ENCODE results near the gene CHIA.

DNA sequence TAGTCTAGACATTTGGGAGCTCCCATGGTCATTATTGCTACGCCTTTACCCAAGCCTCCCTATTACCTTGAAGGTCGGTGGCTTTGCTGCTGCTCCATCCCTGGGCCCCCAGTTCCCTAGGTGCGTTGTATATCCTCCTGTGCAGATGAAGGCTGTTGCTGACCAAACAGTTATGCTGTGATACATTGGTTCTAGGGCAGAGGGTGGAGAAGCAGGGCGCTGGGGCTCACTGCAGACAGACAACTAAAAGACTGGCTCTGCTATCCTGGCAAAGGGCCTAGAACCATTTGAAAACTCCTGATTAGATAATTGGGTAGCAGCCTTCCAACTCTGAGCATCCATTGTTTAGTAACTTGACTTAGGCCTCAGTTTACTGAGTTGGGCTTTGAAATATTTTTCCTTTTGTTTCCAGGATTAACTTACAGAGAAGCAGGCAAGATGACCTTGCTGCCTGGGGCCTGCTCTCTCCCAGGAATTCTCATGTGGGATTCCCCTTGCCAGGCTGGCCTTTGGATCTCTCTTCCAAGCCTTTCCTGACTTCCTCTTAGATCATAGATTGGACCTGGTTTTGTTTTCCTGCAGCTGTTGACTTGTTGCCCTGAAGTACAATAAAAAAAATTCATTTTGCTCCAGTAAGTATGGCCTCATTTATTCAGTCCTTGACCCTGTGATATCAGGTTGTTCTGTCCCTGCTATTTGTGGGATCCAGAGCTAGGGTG lies 47.7 kb upstream of the CHIA start:
- TF ChIP-seq, protein P1, sequence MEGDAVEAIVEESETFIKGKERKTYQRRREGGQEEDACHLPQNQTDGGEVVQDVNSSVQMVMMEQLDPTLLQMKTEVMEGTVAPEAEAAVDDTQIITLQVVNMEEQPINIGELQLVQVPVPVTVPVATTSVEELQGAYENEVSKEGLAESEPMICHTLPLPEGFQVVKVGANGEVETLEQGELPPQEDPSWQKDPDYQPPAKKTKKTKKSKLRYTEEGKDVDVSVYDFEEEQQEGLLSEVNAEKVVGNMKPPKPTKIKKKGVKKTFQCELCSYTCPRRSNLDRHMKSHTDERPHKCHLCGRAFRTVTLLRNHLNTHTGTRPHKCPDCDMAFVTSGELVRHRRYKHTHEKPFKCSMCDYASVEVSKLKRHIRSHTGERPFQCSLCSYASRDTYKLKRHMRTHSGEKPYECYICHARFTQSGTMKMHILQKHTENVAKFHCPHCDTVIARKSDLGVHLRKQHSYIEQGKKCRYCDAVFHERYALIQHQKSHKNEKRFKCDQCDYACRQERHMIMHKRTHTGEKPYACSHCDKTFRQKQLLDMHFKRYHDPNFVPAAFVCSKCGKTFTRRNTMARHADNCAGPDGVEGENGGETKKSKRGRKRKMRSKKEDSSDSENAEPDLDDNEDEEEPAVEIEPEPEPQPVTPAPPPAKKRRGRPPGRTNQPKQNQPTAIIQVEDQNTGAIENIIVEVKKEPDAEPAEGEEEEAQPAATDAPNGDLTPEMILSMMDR (IDR thresholded peaks at IDR 0.05), result no peak
- no peak for TF ChIP-seq POLR2A (IDR thresholded peaks at IDR 0.05)

Measured in thyroid gland (tissue), 4 donors.